BLaER1 (cell line): ENCODE data around the gene CYS1.
A peak's percentile ranks its signal among the peaks of the same experiment; 100 is the strongest.
"Not testable (repeated sequence)": the region's sequence is repeated elsewhere in the genome, so short reads cannot be mapped to it uniquely, and the experiment has no call there.

Source experiments
- H3K27ac ChIP-seq: shearing (Covaris generic); formaldehyde crosslinking; 2 replicates; pipeline ENCODE4 v1.8.1; 2022
- H3K27me3 ChIP-seq: shearing (Covaris generic); formaldehyde crosslinking; 2 replicates; pipeline ENCODE4 v1.8.1; 2022
- H3K36me3 ChIP-seq: shearing (Covaris generic); formaldehyde crosslinking; 2 replicates; pipeline ENCODE4 v1.8.1; 2022
- H3K4me1 ChIP-seq: shearing (Covaris generic); formaldehyde crosslinking; 2 replicates; pipeline ENCODE4 v1.8.1; 2022
- H3K4me2 ChIP-seq: shearing (Covaris generic); formaldehyde crosslinking; 2 replicates; pipeline ENCODE4 v1.8.1; 2022
- H3K4me3 ChIP-seq: shearing (Covaris generic); formaldehyde crosslinking; 2 replicates; pipeline ENCODE4 v1.8.1; 2022
- H3K9ac ChIP-seq: shearing (Covaris generic); formaldehyde crosslinking; 2 replicates; pipeline ENCODE4 v1.8.1; 2022
- H3K9me3 ChIP-seq: shearing (Covaris generic); formaldehyde crosslinking; 2 replicates; pipeline ENCODE4 v1.8.1; 2022
- H4K20me1 ChIP-seq: shearing (Covaris generic); formaldehyde crosslinking; 2 replicates; pipeline ENCODE4 v1.8.1; 2022
- Cebpa-rat ChIP-seq: shearing (Covaris generic); IDR thresholded peaks from 2 replicates; pipeline ENCODE4 v1.8.1; 2022

Gene CYS1

DNA sequence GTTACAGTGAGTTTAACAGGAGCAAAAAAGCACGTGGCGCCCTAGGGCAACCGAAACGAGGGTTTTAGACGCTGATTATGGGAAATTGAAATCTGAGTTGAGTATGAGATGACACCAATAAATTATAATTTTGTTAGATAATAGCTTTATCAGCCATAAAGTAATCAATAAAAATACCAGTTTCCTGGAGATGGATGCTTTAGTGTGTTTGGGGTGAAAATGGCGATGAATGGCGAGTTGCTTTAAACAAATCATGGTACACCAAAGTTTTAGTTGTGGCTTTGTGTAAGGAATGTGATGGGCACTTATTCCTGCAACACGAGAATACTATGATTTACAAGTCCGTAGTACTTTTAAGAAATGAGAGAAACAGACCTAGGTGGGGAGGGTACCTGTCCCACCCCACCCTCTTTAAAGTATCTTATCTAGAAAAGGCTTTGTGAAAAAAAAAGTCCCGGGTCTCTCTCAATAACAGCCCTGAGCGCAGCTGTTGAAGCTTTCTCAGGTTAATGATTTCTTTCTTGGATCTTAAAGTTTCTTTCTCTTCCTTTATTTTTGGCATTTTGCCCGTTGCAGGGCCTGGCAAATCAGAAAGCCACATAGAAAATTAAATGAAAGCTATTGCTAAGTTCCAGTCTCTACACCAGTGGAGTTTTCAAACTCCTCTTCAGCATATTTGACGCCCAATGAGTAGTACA is 40.8 kb upstream of the CYS1 start:
- no peak for TF ChIP-seq Cebpa-rat
- Histone ChIP-seq H3K36me3 (peaks cover 14% of the 10 kb centered on the region; the same call in 1 of the 2 replicates), H4K20me1 (peaks cover 30% of the 10 kb centered on the region), H3K27me3 (no peaks in the 10 kb centered on the region), H3K9ac (peak overlapping the region; percentile 92), H3K4me1 (peaks cover 74% of the 10 kb centered on the region), H3K9me3 (no peaks in the 10 kb centered on the region), H3K27ac (peak overlapping the region; percentile 95), H3K4me3 (peak overlapping the region; percentile 83), H3K4me2 (peak overlapping the region; percentile 96)

DNA sequence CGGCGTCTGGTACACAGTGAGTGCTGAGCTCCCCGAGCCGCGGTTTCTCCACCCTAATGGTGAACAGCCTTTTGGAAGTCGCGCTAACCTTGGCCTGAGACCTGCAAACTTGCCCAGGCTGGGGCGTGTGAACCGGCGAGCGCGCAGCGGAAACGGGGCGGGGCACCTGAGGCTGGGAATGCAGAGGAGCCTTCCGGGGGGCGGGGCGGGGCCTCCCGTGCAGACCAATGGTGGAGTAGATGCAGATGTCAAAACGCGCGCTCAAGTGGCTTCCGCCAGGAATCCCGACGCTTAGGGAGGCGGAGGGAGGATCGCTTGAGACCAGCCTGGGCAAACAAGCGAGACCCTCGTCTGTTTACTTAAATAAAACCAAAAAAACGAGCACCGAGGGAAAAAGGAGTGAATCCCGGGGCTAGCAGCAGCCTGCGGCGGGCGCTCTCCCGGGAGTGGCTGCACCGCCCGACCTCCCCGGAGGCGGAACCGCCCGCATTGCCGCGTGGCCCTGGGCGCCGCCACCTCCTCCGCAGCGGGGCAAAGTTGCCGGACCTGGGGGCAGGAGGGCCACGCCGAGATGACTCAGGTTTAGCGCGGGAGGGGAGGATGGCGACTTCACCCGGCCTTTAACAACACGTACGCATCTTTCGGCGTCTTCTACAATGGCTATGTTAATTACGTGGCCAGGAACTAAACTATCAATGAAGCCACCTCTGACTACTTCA is 40.1 kb upstream of the CYS1 start:
- TF ChIP-seq Cebpa-rat = no peak
- Histone ChIP-seq H4K20me1 (peaks cover 23% of the 10 kb centered on the region), H3K9me3 (no peaks in the 10 kb centered on the region), H3K4me2 (peak overlapping the region; percentile 96), H3K4me1 (peaks cover 72% of the 10 kb centered on the region), H3K4me3 (peak overlapping the region; percentile 83), H3K27me3 (no peaks in the 10 kb centered on the region), H3K36me3 (peaks cover 7% of the 10 kb centered on the region; the same call in 1 of the 2 replicates), H3K27ac (peak overlapping the region; percentile 95), H3K9ac (peak overlapping the region; percentile 92)

DNA sequence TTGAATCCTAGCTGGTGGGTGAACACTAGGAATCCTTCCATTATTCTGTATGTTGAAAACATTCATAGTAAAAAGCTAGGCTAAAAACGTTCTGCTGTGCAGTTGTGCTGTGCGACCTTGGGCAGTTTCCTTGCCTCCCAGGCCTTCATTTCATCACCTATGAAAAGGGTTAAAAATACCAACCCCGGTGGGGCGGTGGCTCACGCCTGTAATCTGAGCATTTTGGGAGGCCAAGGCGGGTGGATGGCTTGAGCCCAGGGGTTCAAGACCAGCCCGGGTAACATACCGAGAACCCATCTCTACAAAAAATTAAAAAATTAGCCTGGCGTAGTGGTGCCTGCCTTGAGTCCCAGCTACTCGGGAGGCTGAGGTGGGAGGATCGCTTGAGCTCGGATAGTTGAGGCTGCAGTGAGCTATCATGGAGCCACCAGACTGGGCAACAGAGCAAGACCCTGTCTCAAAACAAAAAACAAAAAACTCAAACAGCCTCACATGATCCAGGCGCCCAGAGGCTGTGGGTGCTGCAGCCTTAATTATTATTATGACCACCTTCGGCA is 39.5 kb upstream of the CYS1 start:
- Histone ChIP-seq H3K4me3 (peak overlapping the region; percentile 83), H3K27ac (no peak overlapping the region), H3K9ac (no peak overlapping the region), H3K36me3 (peaks cover under 1% of the 10 kb centered on the region; the same call in 1 of the 2 replicates), H4K20me1 (peaks cover 17% of the 10 kb centered on the region), H3K27me3 (no peaks in the 10 kb centered on the region), H3K4me2 (peak overlapping the region; percentile 96), H3K9me3 (no peaks in the 10 kb centered on the region), H3K4me1 (peaks cover 66% of the 10 kb centered on the region)
- TF ChIP-seq Cebpa-rat = no peak

DNA sequence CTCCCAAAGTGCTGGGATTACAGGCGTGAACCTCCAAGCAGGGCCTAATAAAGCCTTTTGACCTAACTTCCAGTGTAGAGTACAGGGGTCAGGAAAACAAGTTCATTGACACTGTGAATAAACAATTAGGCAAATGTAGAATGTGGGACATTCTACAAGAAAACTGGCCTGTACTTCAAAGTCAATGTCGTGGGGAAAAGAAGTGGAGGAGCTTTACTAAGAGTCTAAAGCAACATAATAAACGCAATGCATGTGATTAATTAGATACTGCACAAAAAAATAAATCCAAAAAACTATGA is 38.8 kb upstream of the CYS1 start:
- Histone ChIP-seq H3K9me3 (no peaks in the 10 kb centered on the region), H3K4me3 (no peak overlapping the region), H4K20me1 (peaks cover 12% of the 10 kb centered on the region), H3K27me3 (no peaks in the 10 kb centered on the region), H3K4me2 (no peak overlapping the region), H3K27ac (no peak overlapping the region), H3K36me3 (no peaks in the 10 kb centered on the region), H3K4me1 (peaks cover 60% of the 10 kb centered on the region), H3K9ac (no peak overlapping the region)
- TF ChIP-seq Cebpa-rat = no peak

DNA sequence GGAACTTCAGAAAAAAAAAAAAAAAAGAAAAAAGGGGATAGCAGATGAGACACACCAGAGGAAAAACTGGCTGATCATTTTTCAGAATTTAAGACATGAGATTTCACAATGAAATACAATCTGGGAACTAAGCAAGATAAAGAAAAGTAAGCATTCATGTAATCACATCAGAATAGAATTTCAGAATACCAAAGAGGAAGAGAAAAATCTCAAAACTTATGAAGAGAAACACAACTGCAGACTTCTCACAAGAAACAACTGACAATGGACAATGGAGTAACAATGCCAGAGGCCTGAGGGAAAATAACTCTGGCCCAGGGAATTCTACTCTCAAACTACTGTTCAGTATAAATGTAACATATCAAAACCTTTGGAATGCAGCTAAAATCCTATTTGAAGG is 29.1 kb upstream of the CYS1 start:
- H3K4me2 ChIP-seq = no peak overlapping the region

DNA sequence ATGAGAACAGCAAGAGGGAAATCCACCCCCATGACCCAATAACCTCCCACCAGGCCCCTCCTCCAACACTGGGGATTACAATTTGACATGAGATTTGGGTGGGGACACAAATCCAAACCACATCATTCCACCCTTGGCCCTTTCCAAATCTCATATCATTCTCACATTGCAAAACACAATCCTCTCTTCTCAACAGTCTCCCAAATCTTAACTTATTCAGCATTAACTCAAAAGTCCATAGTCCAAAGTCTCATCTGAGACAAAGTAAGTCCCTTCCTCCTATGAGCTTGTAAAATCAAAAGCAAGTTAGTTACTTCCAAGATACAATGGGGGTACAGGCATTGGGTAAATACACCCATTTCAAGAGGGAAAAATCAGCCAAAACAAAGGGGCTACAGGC is 24.7 kb upstream of the CYS1 start:
- H3K4me2 ChIP-seq, H3K27ac ChIP-seq, H3K9ac ChIP-seq, H3K36me3 ChIP-seq, H4K20me1 ChIP-seq, H3K27me3 ChIP-seq, H3K4me3 ChIP-seq: not testable (repeated sequence)
- peaks cover 19% of the 10 kb centered on the region for H3K9me3 ChIP-seq
- peaks cover 30% of the 10 kb centered on the region for H3K4me1 ChIP-seq

More for the DNA sequence above, 29.1 kb upstream of the CYS1 start:
- Histone ChIP-seq H3K27me3 (no peaks in the 10 kb centered on the region), H4K20me1 (no peaks in the 10 kb centered on the region), H3K9ac (no peak overlapping the region), H3K4me1 (peaks cover 6% of the 10 kb centered on the region; the same call in 1 of the 2 replicates), H3K9me3 (peaks cover 19% of the 10 kb centered on the region), H3K4me3 (no peak overlapping the region), H3K27ac (no peak overlapping the region), H3K36me3 (no peaks in the 10 kb centered on the region)
- TF ChIP-seq Cebpa-rat = no peak

DNA sequence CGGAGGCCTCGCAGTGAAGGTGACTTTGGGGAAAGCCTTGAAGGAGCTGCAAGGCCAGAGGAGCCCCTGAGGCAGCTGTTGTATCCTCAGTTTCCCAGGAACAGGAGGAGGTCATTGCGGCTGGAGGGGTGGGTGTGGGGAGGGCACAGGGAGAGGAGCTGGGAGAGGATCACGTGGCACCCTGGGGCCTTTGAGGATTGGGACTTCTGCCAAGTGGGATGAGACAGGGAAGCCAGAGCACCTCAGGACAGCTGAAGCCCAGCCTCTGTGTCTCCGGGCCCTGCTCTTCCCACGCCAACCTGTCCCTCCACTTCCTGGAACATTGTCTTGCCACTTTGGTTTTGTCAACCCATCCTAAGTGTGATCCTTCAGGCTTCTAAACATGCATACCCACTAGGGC is 23.0 kb upstream of the CYS1 start:
- no peak overlapping the region for H3K27ac ChIP-seq
- peaks cover 30% of the 10 kb centered on the region for H3K4me1 ChIP-seq
- TF ChIP-seq Cebpa-rat = no peak
- no peaks in the 10 kb centered on the region for H3K27me3 ChIP-seq
- peaks cover 19% of the 10 kb centered on the region for H3K9me3 ChIP-seq
- no peak overlapping the region for H3K4me3 ChIP-seq
- no peaks in the 10 kb centered on the region for H3K36me3 ChIP-seq
- peak overlapping the region; percentile 53 for H3K4me2 ChIP-seq
- no peaks in the 10 kb centered on the region for H4K20me1 ChIP-seq
- no peak overlapping the region for H3K9ac ChIP-seq

DNA sequence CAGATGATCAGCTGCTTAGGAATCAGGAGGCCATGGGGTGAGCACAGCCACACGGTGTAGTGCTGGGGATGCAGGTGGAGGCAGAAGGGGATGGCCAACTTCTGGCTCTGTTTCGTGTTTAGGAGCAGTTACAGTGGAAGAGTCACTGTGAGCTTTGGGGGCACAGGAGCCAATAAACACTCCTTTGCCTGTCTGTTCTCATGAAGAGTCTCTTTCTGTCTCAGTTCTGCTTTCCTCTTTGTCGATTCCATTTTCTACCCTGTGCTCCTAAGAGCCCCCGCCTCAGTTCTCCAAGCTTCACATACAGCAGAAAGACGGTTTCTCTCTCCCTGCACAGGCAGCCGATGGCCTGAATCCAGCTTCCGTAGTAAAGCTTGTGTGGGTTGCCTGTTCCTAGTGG is 21.3 kb upstream of the CYS1 start:
- H3K9me3 ChIP-seq = peaks cover 14% of the 10 kb centered on the region
- H3K4me2 ChIP-seq = no peak overlapping the region
- no peak overlapping the region for H3K9ac ChIP-seq
- no peaks in the 10 kb centered on the region for H3K36me3 ChIP-seq
- H3K4me3 ChIP-seq = no peak overlapping the region
- H3K27me3 ChIP-seq = no peaks in the 10 kb centered on the region
- no peaks in the 10 kb centered on the region for H4K20me1 ChIP-seq
- peaks cover 30% of the 10 kb centered on the region for H3K4me1 ChIP-seq
- no peak overlapping the region for H3K27ac ChIP-seq
- TF ChIP-seq Cebpa-rat = no peak

DNA sequence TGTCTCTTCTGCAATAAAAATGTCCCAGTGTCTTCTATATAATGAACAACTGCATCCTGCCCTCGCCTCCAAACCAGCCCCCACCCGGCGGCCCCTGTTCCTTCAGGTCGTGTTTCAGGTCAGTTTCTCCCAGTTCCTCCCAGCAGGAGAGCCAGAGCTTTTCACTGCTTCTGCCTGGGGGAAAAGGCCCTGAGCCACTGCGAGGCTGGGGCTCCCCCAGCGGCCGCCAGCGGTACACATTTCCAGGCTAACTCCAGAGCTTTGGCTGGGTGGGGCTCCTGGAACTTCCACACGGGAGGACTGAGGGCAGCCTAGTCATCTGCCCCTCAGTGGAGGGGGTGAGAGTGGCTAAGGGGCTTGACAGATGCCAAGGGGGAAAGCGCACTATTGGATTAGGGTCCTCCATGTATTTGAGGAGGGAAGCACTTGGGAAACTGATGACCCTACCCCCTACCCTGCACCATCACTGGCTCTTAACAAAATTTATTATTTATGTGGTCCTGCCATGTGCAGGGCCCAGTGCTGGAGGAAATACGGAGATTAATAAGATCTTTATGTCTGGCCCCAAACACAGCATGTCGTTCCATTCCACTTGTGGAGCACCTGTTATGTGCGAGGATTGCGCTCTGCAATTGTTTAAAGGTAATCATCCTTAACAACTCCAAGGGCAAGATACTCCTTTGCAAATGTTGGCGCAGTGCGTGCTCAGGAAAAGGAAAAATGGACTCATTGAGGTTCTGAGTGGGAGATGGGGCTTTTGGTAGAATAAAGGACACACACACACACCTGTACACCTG is 17.3 kb upstream of the CYS1 start:
- Histone ChIP-seq H4K20me1 (no peaks in the 10 kb centered on the region), H3K4me1 (0 out of 2 replicates have a peak, but pooled peaks cover 9% of the 10 kb centered on the region), H3K4me2 (no peak overlapping the region), H3K9me3 (peaks cover 5% of the 10 kb centered on the region), H3K9ac (no peak overlapping the region), H3K4me3 (no peak overlapping the region), H3K27ac (no peak overlapping the region), H3K27me3 (peaks cover 5% of the 10 kb centered on the region), H3K36me3 (no peaks in the 10 kb centered on the region)
- no peak for TF ChIP-seq Cebpa-rat

DNA sequence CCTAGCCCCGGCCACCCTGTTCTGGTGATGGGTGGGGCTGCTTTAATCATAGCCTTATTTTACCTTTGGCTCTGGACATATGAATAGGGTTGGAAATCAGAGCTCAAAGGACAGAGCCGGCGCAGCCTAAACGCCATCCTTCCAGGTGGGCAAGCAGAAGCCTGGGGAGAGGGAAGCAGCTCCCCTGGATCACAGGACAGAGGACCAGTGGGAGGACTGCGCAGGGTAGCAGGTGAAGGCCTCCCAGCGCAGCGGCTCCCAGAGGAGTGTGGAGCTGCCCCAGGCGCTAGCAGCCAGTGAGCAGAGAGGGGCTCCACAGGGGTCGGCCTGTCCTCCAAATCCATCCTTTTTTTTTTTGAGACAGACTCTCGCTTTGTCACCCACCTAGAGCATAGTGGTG is 16.4 kb upstream of the CYS1 start:
- no peak for TF ChIP-seq Cebpa-rat
- no peaks in the 10 kb centered on the region for H3K36me3 ChIP-seq
- H3K9ac ChIP-seq = no peak overlapping the region
- H3K27me3 ChIP-seq = peaks cover 14% of the 10 kb centered on the region
- peaks cover 14% of the 10 kb centered on the region for H3K9me3 ChIP-seq
- 0 out of 2 replicates have a peak, but pooled peaks cover 9% of the 10 kb centered on the region for H3K4me1 ChIP-seq
- H3K27ac ChIP-seq = no peak overlapping the region
- no peaks in the 10 kb centered on the region for H4K20me1 ChIP-seq
- H3K4me3 ChIP-seq = no peak overlapping the region
- H3K4me2 ChIP-seq = no peak overlapping the region
